KMS-11 (cell line): ENCODE results near the gene ATP13A3.

Source experiments
- H2AFZ ChIP-seq: fragments of 200-600 bp; sonication (generic); 2 replicates; pipeline ENCODE4 v1.6.1; 2016; ENCODE audit warnings: antibody characterized with exemption, mixed run types, low read depth
- H3K27ac ChIP-seq: fragments of 200-600 bp; sonication (generic); 2 replicates; pipeline ENCODE4 v1.6.1; 2016; ENCODE audit warnings: mild to moderate bottlenecking, mixed run types
- H3K27me3 ChIP-seq: fragments of 200-600 bp; sonication (generic); 2 replicates; pipeline ENCODE4 v1.6.1; 2017; ENCODE audit warnings: mild to moderate bottlenecking, low read depth, mixed run types, moderate library complexity; ENCODE audit not compliant: insufficient read depth
- H3K36me3 ChIP-seq: fragments of 200-600 bp; sonication (generic); 2 replicates; pipeline ENCODE4 v1.6.1; 2017; ENCODE audit warnings: mild to moderate bottlenecking, mixed run types; ENCODE audit not compliant: insufficient read depth
- H3K4me1 ChIP-seq: fragments of 200-600 bp; sonication (generic); 2 replicates; pipeline ENCODE4 v1.6.1; 2016; ENCODE audit warnings: mild to moderate bottlenecking, low read depth, mixed run types; ENCODE audit not compliant: poor library complexity, severe bottlenecking
- H3K4me2 ChIP-seq: fragments of 200-600 bp; sonication (generic); 2 replicates; pipeline ENCODE4 v1.7.0; 2016; ENCODE audit warnings: mild to moderate bottlenecking, mixed run types
- H3K4me3 ChIP-seq: fragments of 200-600 bp; sonication (generic); IDR thresholded peaks from 2 replicates; pipeline ENCODE4 v1.6.1; 2017; ENCODE audit warnings: low read depth, low read length, mixed read lengths; ENCODE audit not compliant: insufficient read depth
- H3K79me2 ChIP-seq: fragments of 200-600 bp; sonication (generic); 2 replicates; pipeline ENCODE4 v1.6.1; 2016; ENCODE audit warnings: low read depth, mixed run types; ENCODE audit not compliant: insufficient read depth
- H3K9ac ChIP-seq: fragments of 200-600 bp; sonication (generic); 2 replicates; pipeline ENCODE4 v1.6.1; 2016; ENCODE audit warnings: mild to moderate bottlenecking, mixed run types
- H4K20me1 ChIP-seq: fragments of 200-600 bp; sonication (generic); 2 replicates; pipeline ENCODE4 v1.6.1; 2016; ENCODE audit warnings: mild to moderate bottlenecking, mixed run types; ENCODE audit not compliant: insufficient read depth
- TF ChIP-seq, protein P1 (sequence below): fragments of 200-600 bp; sonication (generic); conservative IDR thresholded peaks from 2 replicates; pipeline ENCODE4 v1.6.1; 2017; ENCODE audit warnings: low read depth, mild to moderate bottlenecking, antibody characterized with exemption, low read length, moderate library complexity, mixed read lengths

Gene ATP13A3

DNA sequence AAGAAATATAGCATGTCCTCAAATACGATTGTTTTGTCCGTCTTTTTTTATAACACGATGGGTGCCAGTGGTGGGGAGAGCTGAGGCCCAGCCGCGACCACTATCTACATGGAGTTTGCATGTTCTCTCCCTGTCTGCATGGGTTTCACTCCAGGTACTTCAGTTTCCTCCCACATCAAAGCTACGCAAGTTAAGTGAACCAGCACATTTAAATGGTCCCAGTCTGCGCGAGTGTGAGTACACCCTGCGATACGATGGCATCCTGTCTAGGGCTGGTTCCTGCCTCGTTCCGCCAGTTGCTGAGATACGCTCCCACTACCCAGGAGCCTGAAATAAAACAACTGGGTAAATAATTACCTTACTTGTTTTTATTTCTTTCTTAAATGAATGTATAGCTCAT lies 40.6 kb downstream of the ATP13A3 start:
- TF ChIP-seq, protein P1, sequence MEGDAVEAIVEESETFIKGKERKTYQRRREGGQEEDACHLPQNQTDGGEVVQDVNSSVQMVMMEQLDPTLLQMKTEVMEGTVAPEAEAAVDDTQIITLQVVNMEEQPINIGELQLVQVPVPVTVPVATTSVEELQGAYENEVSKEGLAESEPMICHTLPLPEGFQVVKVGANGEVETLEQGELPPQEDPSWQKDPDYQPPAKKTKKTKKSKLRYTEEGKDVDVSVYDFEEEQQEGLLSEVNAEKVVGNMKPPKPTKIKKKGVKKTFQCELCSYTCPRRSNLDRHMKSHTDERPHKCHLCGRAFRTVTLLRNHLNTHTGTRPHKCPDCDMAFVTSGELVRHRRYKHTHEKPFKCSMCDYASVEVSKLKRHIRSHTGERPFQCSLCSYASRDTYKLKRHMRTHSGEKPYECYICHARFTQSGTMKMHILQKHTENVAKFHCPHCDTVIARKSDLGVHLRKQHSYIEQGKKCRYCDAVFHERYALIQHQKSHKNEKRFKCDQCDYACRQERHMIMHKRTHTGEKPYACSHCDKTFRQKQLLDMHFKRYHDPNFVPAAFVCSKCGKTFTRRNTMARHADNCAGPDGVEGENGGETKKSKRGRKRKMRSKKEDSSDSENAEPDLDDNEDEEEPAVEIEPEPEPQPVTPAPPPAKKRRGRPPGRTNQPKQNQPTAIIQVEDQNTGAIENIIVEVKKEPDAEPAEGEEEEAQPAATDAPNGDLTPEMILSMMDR = no peak

DNA sequence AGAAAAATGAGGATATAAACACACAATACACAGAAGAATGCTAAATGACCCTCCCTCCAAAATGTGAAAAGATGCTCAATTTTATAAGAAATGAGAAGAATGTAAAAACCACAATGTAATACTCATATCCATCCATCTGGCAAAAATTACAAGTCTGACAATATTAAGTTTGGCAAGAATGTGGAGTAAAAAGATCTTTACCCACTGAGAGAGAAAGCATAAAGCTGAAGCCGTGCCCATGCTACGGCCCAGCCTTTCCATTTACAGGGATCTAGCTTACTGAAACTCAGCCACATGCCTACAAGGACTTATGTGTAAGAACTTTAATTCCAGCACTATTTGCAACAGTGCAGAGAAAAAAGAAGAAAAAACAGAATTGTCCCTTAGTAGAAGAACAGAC lies 42.9 kb downstream of the ATP13A3 start:
- H3K4me1 ChIP-seq = no peaks in the 10 kb centered on the region
- H3K27ac ChIP-seq = no peak overlapping the region
- H3K36me3 ChIP-seq = peaks cover 6% of the 10 kb centered on the region; the same call in 1 of the 2 replicates
- H3K4me2 ChIP-seq = no peak overlapping the region
- H3K79me2 ChIP-seq = no peaks in the 10 kb centered on the region
- TF ChIP-seq, protein P1 = no peak
- H3K27me3 ChIP-seq = no peaks in the 10 kb centered on the region
- H3K4me3 ChIP-seq = no peak overlapping the region
- no peak overlapping the region for H3K9ac ChIP-seq
- H2AFZ ChIP-seq = no peak overlapping the region
- H4K20me1 ChIP-seq = no peaks in the 10 kb centered on the region

More for the DNA sequence above, 40.6 kb downstream of the ATP13A3 start:
- H4K20me1 ChIP-seq = no peaks in the 10 kb centered on the region
- H3K4me1 ChIP-seq = no peaks in the 10 kb centered on the region
- H3K4me3 ChIP-seq = no peak overlapping the region
- no peaks in the 10 kb centered on the region for H3K79me2 ChIP-seq
- no peak overlapping the region for H3K4me2 ChIP-seq
- no peak overlapping the region for H3K27ac ChIP-seq
- peaks cover 8% of the 10 kb centered on the region; the same call in 1 of the 2 replicates for H3K36me3 ChIP-seq
- no peaks in the 10 kb centered on the region for H3K27me3 ChIP-seq
- no peak overlapping the region for H3K9ac ChIP-seq
- H2AFZ ChIP-seq = no peak overlapping the region

DNA sequence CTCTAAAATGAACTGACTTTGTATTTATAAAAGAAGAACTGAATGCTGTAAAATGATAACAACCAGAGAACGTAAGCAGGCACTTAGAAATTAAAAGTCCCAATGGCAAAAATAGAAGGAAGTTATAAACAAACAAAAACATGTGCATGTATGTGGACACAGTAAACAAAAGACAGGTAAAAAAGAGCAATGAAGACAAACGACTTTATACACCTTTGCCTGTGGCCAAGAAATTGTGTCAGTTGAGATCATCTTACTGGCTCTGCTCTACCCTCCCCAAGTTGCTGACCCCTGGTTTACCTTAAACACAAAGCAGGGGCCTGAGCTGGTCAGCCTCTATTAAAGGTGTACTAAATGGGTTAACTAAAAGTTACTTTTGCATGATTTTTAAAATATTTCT lies 46.0 kb downstream of the ATP13A3 start:
- Histone ChIP-seq H2AFZ (no peak overlapping the region), H3K4me1 (no peaks in the 10 kb centered on the region), H3K36me3 (0 out of 2 replicates have a peak, but pooled peaks cover 7% of the 10 kb centered on the region), H3K4me2 (no peak overlapping the region), H3K4me3 (no peak overlapping the region), H4K20me1 (no peaks in the 10 kb centered on the region), H3K27me3 (no peaks in the 10 kb centered on the region), H3K27ac (no peak overlapping the region), H3K79me2 (no peaks in the 10 kb centered on the region), H3K9ac (no peak overlapping the region)
- TF ChIP-seq, protein P1 = no peak

DNA sequence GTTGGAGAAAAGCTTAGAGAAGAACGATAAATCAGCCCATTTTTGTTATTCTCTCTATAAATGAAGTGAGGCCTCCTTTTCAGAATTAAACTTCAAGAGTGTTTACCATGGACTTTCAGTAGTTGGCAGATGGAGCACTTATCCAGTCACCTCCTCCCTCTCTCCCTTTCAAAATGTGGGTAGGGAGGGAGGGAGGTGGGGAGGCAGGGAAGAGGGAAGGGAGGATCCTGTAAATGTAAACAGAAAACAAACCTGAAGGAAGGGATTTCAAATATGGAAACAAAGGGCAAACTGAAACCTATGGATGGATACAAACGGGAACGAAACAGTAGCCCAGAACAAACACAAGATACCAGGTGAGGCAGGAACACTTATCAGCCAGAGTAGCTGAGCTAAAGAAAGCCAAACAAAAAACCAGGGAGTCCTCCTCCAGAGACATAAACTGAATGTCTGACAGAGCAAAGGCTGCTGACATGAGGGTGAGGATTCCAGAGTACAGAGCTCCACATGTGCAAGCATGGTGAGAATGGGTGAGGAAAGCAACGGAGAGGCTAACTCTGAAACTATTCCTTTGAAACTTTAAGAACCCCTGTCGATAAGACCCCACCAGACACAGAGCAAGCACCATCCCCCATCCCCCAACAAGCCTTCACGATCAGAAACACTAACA lies 46.8 kb downstream of the ATP13A3 start:
- H3K4me3 ChIP-seq = no peak overlapping the region
- H3K79me2 ChIP-seq = no peaks in the 10 kb centered on the region
- H3K27me3 ChIP-seq = no peaks in the 10 kb centered on the region
- H3K4me2 ChIP-seq = no peak overlapping the region
- H4K20me1 ChIP-seq = no peaks in the 10 kb centered on the region
- H3K36me3 ChIP-seq = 0 out of 2 replicates have a peak, but pooled peaks cover 7% of the 10 kb centered on the region
- no peaks in the 10 kb centered on the region for H3K4me1 ChIP-seq
- H3K27ac ChIP-seq = no peak overlapping the region
- H2AFZ ChIP-seq = no peak overlapping the region
- TF ChIP-seq, protein P1 = no peak
- H3K9ac ChIP-seq = no peak overlapping the region
